LHCN-M2 (cell line): Measurements from ENCODE around the gene LMBR1L. TPM values are rescaled to one million over a fixed set of nuclear protein-coding genes. Genes with fewer than 3 reads are reported as not detected.
"Not testable (repeated sequence)": the region's sequence is repeated elsewhere in the genome, so short reads cannot be mapped to it uniquely, and the experiment has no call there.

Experiments
- DNase-seq: peaks from one replicate; pipeline ENCODE4 v3.0.0-alpha.2; 2012; ENCODE audit warnings: low read depth
- polyA plus RNA-seq: library from polyadenylated mRNA; unstranded; fragments of >200 nt; gene quantifications from one replicate; pipeline ENCODE4 v1.2.1, GENCODE V29; 2012; ENCODE audit warnings: missing spikeins
- total RNA-seq: library from RNA; depleted of rRNA; stranded (reverse); fragments of >200 nt; gene quantifications from 2 replicates; pipeline ENCODE4 v1.2.3, GENCODE V29; 2014; rRNA removed

The LMBR1L gene, protein sequence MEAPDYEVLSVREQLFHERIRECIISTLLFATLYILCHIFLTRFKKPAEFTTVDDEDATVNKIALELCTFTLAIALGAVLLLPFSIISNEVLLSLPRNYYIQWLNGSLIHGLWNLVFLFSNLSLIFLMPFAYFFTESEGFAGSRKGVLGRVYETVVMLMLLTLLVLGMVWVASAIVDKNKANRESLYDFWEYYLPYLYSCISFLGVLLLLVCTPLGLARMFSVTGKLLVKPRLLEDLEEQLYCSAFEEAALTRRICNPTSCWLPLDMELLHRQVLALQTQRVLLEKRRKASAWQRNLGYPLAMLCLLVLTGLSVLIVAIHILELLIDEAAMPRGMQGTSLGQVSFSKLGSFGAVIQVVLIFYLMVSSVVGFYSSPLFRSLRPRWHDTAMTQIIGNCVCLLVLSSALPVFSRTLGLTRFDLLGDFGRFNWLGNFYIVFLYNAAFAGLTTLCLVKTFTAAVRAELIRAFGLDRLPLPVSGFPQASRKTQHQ
- total RNA-seq, result 20.5 and 25.0 TPM in 2 replicates
- 20.1 TPM for polyA plus RNA-seq

DNA sequence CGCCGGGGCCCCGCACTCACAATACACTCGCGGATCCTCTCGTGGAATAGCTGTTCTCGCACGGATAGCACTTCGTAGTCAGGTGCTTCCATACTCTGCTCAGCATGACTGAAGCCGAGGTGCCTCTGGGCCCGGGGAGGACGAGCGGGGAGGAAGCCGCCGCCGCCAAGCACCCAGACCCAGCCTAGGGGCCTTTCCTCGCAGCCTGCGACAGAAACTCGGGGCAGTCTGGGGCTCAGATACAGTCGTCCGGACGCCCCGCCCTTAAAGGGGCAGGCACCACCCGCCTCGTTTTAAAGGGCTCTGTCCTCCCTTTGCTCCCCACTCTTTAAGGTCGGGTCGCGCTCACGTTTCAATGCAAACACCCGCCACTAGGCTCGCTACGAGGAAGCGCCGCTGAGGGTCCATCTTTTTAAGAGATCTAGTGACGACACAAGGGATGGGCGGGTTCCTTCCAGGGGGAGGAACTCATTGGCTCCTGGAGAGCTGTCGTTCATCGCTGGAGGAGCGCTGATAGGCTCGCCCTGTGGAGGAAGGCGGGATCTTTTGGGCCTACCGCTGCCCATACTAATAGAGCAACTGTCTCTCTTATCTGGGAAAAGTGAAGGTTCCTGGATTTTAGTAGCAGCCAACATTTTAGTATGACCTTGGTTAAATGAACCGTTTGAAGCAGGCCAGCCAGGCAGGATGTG lies at the start of gene LMBR1L:
Gene LMBR1L (minus strand): TSS at position 384 of the 692 bp plus-strand sequence. CDS start 292 bp downstream, at position 92.
- DNase-seq, result peak; percentile 99

DNA sequence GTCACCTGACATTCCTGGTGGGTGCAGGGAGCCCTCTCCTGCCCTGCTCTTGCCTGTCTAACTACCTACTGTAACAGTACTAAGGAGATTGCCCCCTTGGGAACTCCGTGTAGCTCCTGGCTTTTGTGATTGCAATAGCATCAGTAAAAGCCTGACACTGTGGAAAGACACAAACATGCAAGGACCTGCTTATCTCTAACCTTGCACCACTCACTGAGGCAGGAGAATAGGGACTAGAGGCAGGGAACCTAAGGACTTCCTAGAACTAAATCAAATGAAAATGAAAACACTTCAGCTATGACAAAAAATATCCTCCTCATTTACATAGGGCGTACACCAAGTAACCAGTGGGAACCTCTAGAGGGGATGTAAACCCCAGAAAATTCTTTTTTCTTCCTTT lies 49.8 kb upstream of the LMBR1L start:
- DNase-seq, result no peak

DNA sequence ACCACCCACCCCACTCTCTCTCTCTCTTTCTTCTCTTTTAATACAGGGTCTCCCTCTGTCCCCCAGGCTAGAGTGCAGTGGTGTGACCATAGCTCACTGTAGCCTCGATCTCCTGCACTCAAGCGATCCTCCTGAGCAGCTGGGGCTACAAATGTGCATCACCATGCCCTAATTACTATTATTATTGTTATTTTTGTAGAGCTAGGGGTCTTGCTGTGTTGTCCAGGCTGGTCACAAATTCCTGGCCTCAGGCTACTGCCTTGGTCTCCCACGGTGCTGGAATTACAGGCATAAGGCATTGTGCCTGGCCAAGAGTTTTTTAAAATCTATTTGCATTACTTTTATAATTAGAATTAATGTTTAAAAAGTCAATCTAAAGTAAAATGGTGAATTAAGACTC lies 43.6 kb upstream of the LMBR1L start:
- no peak for DNase-seq

DNA sequence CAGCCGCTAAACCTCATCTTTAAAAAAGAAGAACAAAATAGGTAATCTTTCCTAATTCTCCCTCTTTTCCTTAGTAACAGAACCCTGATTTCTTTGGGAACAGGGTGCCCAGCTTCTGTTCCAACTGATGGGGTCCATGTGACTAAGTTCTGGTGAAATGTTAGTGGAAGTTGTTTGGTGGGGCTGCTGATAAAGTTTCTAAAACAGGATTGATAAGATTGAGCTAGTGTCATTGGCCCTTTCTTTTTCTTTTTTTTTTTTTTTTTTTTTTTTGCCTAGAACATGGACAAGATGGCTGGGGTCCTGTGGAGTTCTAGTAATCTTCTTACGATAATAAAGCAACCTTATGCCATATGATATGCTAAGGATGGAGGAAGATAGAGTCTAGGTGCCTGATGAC lies 36.7 kb upstream of the LMBR1L start:
- no peak for DNase-seq

DNA sequence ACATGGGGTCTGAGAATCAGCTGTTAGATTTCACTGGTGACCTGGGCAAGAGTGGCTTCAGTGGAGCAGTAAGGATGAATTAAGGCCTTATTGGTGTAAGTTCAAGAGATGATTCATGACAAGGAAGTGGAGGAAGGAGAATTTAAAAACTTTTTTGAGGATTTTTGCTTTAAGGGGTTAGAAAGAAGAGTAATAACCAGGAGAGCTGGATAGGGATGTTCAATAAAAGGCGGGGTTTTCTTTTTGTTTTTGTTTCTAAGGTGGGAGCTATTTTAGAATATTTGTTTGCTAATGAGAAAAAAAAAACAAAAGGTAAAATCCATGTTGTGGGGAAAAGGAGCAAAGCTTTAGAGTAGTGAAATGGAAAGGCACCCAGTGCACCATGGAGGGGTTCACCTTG lies 35.8 kb upstream of the LMBR1L start:
- no peak for DNase-seq

DNA sequence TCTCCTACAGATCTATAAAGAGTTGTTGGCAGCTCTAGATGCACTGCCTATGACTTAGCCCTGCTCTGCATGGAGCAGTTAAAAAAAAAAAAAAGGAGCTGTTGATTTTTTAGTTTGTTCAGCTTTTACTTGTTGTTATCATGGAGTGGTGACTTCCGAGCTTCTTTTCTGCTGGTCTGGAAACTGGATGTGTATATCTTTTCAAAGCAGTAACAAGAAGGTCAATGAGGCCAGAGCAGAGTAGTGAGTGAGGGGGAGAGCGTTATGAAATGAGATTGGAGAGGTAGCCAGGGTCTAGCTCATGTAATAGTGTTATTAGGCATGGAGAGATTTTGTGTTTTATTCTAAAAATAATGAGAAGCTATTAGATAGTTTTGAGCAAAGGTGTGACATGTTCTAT lies 33.7 kb upstream of the LMBR1L start:
- DNase-seq, result no peak

DNA sequence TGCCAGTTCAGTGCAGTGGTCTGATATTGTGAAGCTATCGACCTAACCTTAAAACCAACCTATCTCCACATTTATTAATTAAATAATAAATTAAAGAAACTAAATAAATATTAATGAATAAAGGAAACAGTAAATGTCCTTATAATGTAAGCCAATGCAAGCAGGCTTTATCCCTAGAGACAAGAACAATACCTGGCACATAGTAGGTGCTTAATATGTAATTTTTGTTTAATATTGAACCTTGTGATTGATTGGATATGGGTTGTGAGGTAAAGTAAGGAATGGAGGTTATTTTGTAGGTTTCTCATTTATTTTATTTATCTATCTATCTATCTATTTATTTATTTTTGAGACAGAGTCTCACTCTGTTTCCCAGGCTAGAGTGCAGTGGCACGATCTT lies 28.4 kb upstream of the LMBR1L start:
- DNase-seq, result no peak

DNA sequence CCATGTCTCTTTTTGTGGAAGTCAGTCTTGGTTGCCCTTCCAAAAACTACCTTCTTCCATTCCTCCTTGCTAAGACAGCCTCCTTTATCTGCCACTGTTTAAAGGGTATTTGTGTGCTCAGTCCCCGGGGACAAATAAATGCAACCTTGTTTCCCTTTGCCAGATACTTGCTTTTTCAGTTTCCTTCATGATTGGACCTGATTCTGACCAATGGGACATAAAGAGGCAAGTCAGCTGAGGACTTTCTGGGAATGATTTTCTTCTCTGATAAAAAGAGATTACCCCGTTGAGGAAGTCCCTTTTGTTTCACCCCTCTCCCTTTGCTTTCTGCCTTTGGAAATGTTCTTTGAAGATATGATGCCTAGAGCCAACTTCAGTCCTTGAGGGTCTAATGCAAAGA lies 27.9 kb upstream of the LMBR1L start:
- no peak for DNase-seq

DNA sequence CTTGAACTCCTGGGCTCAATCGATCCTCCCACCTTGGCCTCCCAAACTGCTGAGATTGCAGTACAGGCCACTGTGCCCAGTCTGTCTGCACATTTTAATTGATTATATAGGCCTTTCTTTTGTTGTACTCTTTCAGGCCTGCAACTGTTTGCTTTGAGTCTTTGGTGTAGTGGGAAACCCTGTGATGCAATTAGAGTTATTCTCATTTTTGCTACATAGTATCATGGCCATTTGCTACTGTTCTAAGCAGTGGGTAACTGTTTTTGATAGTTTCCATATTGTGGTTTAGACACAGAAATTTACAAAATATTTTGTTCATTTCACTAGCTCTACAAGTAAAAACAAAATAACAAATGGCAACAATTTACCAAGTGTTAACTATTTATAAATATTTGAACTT lies 26.8 kb upstream of the LMBR1L start:
- DNase-seq, result no peak

DNA sequence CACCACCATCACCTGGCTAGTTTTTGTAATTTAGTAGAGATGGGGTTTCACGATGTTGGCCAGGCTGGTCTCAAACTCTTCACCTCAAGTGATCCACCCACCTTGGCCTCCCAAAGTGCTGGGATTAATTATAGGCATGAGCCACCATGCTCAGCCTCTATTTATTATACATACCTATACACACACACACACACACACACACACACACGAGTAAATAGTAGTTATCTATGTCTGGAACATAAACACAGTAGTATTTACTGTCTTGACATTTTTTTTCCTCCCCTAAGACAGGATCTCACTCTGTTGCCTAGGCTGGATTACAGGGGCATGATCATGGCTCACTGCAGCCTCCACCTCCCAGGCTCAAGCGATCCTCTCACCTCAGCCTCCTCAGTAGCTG lies 26.4 kb upstream of the LMBR1L start:
- not testable (repeated sequence) for DNase-seq

DNA sequence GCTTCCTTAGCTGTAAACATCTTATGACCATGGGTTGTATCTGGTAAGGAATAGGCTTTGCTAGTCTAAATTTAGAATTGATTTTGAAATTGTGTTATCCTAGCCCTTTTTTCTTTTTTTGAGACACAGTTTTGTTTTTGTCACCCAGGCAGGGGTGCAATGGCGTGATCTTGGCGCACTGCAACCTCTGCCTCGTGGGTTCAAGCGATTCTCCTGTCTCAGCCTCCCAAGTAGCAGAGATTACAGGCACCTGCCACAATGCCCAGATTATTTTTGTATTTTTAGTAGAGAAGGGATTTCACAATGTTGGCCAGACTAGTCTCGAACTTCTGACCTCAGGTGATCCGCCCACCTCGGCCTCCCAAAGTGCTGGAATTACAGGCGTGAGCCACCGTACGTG lies 22.9 kb upstream of the LMBR1L start:
- no peak for DNase-seq

DNA sequence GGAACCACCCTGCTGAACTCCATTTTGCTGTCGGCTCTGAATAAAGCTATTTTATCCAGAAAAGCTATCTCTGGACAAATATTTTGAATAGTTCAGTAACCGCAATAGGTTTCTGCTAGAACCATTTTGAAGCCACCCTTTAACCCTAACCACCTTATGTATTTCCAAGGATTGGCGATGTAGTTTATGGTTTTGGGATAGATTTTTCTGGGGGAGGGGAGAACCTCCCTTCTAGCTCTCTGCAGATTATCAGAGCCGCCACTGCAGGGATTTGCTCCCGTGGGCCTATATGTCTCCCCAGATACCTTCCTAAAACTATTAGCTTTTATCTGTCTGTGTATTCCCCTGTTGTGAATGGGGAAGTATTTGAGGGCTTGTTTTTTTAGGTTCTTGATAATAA lies 22.4 kb upstream of the LMBR1L start:
- DNase-seq, result no peak

DNA sequence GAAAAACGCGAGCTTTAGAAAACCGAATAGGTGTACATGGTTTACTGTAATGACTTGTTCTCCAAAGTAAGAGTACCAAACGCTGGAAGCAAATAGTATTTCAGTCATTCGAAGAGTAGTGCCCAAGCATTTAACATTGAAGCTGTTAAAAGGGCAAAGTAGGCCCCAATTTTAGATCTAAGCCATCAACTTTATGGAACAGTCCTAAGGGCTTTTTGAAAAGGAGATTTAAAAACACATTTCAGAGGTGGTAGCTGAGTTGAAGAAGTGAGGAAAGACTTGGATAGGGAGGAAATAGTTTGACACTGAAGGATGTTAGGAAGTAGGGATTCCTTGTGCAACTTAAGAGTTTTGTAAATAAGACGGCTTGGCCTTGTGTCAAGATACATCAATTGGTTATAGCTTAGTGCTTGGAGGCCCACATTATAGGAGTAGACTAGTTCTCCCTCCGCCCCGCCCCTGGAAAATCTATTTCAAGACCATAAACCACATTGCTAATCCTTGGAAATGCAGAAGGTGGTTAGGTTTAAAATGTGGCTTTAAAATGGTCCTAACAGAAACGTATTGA lies 21.3 kb upstream of the LMBR1L start:
- DNase-seq, result peak; percentile 69

DNA sequence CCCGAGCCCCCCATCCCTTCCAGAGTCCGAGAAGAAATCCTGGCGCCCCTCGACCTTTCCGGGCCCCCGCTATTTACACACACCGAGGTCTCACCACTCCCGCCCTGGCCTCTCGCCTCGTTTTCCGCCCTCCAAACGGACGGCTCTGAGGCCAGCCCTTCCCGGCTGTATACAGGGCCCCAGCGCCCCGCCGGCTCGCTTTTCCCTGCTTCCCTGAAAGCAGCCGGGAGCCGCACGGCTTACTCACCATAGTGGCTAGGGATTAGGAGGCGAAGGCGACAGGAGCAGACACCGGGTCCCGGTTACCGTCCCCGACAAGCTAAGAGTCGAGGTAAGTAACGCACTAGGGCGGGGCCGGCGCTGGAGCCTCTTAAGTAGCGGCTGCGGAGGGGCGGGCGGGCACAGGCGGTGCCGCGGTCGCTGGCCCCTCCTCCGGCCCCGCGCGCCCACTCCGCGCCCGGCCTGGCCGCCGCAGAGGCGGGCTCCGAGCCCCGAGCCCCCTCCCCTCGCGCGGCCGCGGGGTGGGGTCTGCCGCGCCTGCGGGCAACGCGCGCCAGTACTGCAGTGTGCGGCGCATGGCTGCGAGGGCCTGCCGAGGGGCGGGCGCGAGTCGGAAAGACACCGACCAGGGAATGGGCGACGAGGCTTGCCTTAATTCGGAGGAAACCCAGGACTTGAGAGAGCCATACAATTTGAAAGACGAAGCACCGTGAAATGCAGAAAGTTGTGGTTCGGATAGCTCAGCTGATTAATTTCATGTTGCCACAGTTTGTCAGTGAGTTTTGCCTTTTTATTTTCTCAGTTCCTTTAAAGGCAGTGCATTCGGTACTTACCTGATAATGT lies 20.6 kb upstream of the LMBR1L start, which contains the start of gene TUBA1B:
Gene TUBA1B (minus strand): TSS at position 345 of the 843 bp plus-strand sequence. CDS start 95 bp downstream, at position 250.
- DNase-seq, result peak; percentile 83

DNA sequence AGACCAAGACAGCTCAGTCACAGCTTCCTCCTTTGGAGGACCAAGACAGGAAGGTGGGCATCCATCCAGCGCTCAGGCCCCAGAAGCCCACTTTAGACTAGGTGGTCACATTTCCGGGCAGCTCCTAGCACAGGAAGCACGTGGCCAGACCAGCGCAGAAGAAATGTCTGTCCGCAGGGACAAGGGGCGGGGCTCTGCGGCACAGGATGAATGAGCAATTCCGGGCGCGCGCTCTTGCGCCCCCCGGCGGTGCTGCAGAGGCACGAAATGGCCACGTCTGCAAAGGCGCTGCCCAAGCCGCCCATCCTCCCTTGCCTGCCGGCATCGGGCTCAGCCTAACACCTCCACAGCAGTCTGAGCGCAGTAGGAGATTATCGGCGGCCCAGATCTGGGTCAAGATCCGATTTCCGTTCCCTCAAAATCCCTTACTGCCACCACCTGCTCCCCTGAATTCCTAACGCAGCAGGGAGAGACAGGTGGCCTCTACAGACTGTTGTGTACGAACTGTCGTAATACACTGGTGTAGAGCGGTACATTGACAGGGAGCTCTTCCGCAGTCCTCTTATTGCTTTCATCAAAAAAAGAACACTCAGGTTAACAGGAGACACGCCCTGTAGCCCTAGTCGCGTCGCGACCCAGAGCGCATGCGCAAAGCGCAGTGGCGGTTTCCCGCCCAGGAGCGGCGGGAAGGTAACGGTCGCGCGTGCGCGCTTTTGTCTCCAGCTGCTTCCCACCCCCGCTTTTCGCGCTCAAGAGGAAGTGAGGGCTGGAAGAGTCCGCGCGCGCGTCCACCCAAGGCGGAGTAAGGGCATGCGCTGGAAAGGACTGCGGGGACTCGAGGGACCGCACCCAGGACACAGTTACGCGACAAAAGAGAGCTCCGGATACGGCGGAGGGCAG lies 19.8 kb upstream of the LMBR1L start:
- DNase-seq, result peak; percentile 93

DNA sequence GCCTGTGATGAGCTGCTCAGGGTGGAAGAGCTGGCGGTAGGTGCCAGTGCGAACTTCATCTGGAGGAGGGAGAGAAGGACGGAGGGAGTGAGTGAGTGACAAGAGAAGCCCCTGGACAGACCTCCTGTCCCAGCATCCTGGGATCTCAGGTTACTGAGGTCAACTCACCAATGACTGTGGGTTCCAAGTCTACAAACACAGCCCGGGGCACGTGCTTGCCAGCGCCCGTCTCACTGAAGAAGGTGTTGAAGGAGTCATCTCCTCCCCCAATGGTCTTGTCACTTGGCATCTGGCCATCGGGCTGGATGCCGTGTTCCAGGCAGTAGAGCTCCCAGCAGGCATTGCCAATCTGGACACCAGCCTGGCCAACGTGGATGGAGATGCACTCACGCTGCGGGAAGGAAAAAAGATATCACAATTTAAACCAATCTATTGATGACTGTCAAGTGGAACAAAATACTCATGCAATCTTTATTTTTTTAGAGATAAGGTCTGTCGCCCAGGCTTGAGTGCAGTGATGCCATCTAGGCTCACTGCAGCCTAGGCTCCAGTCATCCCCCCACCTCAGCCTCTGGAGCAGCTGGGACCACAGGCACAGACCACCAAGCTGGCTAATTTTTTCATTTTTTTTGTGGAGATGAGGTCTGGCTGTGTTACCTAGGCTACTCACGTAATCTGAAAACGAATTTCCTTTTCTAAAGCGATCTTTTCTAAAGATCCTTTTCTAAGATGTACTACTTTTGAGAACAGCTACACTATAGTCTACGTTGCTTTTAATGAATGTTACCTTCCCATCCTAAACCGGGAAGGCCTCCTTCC lies 18.9 kb upstream of the LMBR1L start:
- DNase-seq, result no peak

DNA sequence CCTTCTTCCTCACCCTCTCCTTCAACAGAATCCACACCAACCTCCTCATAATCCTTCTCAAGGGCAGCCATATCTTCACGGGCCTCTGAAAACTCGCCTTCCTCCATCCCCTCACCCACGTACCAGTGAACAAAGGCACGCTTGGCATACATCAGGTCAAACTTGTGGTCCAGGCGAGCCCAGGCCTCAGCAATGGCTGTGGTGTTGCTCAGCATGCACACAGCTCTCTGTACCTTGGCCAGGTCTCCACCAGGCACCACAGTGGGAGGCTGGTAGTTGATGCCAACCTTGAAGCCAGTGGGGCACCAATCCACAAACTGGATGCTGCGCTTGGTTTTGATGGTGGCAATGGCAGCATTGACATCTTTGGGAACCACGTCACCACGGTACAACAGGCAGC lies 17.3 kb upstream of the LMBR1L start:
- DNase-seq, result not testable (repeated sequence)

DNA sequence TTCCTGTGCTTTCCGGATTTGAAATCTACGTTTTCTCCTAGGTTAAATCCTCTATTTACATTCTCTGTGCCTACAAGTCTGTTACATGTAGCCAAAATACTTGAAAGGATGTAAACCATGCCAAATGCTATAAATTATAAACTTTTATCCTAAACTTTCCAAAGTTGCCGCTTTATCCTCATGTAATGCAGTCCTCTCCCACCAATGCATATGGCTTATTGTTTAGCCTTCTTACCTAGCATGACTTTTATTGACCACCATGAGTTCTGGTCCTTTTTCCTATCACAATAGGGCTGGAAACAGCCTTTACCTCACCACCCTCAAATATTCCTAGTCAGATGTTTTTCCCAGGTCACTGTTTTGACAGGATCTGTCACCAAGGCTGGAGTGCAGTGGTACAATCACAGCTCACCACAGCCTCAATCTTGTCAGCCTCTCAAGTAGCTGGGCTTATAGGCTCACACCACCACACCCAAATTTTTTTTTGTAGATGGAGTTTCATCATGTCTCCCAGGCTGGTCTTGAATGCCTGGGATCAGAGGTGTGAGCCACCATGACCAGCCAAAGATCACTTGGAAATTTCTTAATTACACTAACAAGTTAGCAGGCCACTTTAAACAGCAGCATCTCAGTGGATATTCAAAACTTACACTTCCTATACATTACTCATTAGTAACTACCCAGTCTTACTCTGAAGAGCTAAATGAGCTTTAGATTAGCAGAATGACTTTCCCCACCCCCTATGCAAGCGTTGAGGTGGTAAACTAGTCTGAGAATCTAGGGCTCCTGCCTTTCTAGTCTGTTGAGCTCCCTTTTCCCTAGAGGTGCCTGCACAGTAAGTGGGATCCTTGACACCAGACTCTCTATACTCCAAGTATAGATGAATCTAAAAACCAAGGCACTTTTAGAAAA lies 16.5 kb upstream of the LMBR1L start:
- no peak for DNase-seq
